Glomerular visceral epithelial cell (primary cell): ENCODE data around the gene LGALS7B.
"Not testable (repeated sequence)": the region's sequence is repeated elsewhere in the genome, so short reads cannot be mapped to it uniquely, and the experiment has no call there.

Experiments
- DNase-seq: peaks from one replicate; pipeline ENCODE4 v3.0.0-alpha.2; 2016; ENCODE audit errors: extremely low spot score

The LGALS7B gene

GRCh38 chr19:38821230-38821825 lies 32.3 kb downstream of the LGALS7B start:
- not testable (repeated sequence) for DNase-seq

- not testable (repeated sequence) for DNase-seq
Observed at GRCh38 chr19:38825936-38826335, 36.9 kb downstream of the LGALS7B start.

DNA sequence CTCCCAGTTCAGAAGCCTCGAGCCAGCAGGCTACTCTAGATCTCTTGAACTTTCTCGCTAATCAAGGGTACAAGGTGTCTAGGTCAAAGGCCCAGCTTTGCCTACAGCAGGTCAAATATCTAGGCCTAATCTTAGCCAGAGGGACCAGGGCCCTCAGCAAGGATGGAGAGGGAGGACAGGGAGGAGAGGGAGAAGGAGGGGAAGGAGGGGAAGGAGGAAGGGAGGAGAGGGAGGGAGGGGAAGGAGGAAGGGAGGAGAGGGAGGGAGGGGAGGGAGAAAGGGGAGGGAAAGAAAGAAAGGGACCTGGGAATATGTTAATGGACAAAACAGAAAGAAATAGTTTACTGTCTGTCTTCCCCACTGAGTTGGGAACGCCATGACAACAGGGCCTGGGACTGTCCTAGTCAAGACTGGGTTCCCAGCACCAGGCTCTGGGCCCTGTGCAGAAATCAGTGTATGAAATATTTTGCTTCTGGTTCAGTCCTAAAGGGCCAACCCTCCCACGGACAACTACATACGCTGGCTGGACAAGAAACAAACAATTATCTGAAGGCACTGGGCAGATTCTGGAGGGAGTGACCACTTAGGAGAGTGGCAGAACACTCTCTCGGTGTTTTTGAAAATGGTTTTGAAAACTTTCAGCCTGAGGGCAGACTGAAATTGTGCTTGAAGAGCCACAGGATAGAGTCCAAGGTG lies 38.0 kb downstream of the LGALS7B start:
- no peak for DNase-seq

DNA sequence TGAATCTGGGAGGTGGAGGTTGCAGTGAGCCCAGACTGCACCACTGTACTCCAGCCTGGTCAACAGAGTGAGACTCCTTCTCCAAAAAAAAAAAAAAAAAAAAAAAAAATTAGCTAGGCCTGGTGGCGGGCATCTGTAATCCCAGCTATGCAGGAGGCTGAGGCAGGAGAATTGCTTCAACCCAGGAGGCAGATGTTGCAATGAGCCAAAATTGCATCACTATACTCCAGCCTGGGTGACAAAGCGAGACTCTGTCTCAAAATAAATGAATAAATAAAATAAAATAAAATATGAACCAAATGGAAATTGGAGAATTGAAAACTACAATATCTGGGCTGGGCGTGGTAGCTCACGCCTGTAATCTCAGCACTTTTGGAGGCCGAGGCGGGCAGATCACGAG lies 40.2 kb downstream of the LGALS7B start:
- DNase-seq: not testable (repeated sequence)

GRCh38 chr19:38830039-38830733 lies 41.2 kb downstream of the LGALS7B start:
- no peak for DNase-seq

DNA sequence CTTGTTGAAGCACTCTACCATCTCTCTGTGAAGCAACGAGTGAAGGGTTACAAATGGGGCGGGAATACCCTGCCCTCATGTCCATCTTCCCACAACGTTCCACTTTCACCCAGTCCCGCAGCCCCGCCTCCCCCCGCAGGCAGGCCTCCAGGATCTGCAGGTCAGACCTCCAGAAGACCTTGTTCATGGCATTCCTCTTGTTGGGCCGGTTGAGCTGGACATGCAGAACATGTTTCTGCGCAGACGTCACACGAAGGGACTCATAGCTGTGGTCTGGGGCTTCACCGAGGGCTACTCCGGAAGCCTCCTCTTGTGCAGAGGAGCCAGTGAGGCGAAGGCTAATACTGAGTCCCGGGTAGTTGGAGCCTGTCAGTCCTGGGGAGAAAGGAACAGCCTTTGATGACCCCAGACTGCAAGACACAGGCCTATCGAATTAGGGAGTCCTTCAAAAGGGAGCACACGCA lies 42.2 kb downstream of the LGALS7B start:
- peak; percentile 97 for DNase-seq

DNA sequence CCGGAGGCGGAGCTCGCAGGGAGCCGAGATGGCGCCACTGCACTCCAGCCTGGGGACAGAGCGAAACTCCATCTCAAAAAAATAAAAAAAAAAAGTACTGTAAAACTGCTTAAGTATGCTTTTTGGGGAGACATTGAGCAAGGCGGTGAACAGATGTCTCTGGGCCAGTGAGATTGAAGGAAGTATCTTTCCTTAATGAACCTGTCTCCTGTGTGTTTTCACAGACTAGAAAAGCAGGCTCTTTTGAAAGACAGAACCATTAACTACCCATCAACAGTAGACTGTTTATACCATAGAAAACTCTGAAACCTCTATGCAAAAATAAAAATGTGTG lies 44.1 kb downstream of the LGALS7B start:
- no peak for DNase-seq

DNA sequence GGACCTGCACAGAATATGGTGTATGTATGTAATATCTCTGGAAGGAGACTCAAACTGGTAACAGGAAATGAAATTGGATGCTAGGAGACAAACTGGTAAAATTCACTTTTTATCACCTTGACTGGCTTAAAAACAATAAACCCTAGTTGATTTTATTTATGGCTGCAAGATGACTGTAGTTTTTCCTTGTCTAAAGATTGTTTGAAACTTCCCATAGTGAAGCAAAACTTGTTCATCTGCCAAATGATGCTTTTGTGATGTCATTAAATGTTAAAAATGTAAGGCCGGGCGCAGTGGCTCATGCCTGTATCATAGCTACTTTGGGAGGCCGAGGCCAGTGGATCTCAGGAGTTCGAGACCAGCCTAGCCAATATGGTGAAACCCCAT lies 45.1 kb downstream of the LGALS7B start:
- no peak for DNase-seq

DNA sequence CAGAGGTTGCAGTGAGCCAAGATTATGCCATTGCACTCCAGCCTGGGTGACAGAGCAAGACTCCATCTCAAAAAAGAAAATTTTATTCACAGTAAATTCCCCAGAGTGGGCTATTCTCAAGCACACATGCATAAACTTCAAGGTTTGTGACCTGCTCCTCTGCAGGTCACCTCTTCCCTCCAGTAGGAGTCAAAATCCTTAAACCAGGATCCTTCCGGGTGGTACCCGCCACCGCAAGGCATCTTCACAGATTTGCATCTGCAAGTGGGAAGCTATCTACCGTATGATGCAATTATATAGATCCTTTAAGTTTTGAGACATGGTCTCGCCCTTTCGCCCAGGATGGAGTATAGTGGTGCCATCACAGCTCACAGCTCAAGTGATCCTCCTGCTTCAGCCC lies 45.6 kb downstream of the LGALS7B start:
- DNase-seq: no peak

GRCh38 chr19:38836159-38836982 lies 47.4 kb downstream of the LGALS7B start:
- no peak for DNase-seq

GRCh38 chr19:38836983-38837626 lies 48.1 kb downstream of the LGALS7B start:
- DNase-seq: no peak

GRCh38 chr19:38837656-38838121 lies 48.7 kb downstream of the LGALS7B start:
- no peak for DNase-seq

DNA sequence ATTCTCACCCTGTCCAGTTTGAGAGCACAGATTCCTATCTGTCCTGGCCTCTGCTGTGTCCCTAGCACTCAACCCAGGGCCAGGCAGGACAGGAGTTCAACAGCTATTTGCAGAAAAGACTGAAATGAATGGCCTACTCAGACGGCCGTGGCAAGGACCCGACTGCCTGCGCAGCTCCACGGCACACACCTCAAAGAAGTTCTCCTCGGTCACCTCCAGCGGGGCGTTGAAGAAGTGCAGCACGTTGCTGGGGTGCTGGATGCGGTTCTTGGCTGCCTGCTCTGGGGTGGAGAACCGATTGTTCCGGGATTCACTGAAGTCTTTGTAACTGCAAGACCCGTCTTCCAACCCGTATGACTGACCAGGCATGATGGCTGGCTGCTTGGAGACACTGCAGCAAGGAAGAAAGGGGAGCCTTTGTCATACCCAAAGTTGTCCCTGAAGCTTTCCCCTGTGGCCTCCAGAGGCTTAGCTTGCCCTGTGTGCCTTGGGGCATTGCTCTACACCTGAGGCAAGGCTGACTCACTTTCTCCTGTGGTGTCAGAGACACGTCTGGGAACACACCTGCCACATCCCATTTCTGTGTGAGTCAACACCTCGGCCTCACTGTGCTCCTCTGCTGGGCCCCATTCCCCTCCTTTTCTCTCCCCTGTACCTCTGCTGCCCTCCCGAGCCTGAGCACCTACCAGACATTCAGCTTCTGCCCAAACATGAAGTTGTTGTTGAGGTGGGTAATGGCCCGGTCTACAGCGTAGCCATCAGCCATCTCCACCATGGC lies 49.4 kb downstream of the LGALS7B start:
- no peak for DNase-seq

- DNase-seq: no peak
Observed at GRCh38 chr19:38838986-38839761, 50.2 kb downstream of the LGALS7B start.

DNA sequence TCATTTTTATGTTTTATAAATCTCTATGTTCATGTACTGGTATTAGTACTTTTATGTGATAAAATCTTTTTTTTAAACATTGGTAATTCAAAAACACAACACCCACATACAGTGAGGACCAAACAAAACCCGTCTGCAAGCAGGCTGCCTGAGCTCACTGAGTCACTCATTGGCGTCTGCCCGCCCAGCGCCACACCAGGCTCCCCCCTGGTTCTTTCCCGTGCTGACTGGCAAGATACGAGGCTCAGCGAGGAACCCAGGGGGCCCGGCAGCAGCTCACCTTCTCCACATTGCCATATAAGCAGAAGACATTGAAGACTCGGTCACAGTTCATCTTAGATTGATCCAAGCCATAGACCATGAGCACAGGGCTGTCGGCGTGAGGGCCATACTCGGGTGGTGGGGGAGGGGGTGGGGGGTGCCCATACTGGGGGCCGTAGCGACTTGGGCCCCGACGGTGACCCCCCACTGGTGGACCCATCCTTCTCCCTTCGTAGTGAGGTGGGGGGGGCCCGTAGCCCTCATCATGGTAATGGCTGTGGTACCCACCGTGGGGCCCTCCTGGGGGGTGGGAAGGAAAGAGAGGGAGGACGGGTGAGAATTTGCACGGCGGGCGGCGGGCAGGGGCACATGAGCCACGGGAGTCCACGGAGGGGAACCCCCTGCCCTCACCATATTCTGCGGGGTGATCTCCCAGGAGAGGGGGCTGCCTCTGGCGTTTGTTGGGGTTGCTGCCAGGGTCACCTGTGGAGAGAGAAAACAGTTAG lies 51.0 kb downstream of the LGALS7B start:
- no peak for DNase-seq

DNA sequence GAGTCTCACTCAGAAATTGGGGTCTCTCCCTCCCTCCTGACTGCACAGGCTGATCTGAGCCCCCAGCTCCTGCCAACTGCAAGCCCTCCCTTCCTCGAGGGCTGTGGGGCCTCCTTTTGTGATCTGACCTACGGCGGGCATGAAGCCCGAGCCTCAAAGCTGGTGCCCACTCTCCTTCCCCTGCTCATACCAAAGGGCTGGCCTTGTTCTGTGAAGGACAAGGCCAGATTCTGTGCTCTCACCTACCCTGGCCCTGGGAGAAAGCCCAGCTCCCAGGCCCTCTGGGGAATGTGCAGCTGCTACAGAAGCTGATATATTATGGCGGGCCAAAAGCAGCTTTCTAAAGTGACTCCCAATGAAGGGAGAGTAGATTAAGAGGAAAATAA lies 51.6 kb downstream of the LGALS7B start:
- DNase-seq: no peak
